HG03280 (cell line): ENCODE data around the gene CCDC106.

ENCODE experiments used
- ATAC-seq: cut with Tn5 transposase; IDR thresholded peaks from one replicate; pipeline ENCODE4 v1.9.1; 2021; ENCODE audit warnings: mild to moderate bottlenecking, moderate library complexity; ENCODE audit not compliant: unreplicated experiment

CCDC106 gene

DNA sequence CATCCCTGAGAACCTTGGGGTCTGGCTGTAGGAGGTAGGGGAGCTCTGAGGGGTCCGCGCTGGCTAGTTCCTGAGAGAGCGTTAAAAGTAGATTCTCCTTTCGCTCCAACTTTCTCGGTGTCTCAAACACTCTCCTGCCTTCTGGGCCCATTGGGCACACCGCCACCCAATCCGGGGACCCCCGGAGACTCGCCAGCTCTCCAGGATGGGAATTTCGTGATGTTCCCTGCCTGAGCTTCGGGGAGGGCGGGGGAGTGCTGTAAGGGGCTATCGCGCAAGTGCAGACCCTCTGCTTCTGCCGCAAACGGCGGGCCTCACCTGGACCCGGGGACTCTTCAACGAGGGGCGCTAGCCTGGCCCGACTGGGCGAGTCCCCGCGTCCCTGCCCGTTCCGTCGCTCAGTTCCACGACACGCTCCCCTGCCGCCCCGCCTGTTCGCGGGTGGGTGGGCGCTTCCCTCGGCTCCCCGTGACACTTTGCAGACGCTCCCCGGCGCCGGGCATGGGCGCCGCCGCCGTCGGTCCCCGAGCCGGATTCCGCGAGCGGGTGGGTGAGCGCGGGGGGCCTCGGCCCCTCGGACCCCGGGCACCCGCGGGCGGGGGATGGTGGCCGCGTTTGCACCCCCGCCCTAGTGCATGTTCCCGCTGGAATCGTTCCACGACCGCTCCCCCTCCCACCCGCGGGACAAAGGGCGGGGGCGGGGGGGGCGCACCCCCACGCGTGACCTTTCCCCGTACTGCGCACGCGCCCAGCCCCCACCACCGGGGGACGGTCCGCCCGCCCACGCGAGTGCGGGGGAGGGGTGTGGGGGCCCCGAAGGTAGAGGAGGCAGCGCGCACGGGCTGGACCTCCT lies at the start of gene CCDC106:
Gene CCDC106 (plus strand): TSS at position 481 of the 853 bp plus-strand sequence. CDS start 835 bp downstream, outside the sequence.
- peak; percentile 34 for ATAC-seq

DNA sequence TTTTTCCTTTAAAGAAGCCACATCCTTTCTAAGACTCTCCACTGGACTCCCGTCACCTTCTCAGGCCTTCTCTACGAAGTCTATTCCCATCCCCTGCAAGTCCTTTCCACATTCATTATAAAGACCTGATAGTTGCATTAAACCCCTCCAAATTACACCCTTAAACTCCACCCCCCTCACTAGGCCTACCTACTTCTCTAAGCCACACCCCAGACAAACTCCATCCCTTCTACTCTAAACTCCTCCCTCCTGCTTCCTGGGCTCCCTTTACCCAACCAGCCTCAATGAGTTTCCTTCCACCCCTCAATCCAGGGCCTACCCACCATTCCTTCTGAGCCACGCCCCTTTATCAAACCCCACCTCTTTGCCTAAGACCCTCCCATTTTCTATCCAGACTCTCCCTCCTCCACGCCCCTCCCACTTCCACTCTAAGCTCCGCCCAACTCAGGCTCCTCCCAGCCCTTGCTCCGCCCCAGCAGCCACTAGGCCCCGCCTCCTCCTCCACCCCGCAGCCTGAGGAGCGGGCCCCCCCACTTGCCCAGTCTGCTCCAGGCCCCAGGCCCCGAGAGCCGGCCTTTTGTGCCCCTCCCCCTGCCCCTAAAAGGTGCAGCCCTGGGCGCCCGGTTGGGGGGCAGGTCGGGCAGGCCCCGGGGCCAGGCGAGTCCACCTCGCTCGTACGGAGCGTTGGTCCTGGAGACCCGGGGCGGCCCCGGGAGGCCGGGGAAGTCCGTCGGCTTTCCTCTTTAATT lies 49.1 kb upstream of the CCDC106 start:
- peak; percentile 56 for ATAC-seq

- peak; percentile 52 for ATAC-seq
Measured at GRCh38 chr19:55599468-55599841, 48.6 kb upstream of the CCDC106 start, which contains the start of gene FIZ1. Gene FIZ1 (minus strand): TSS chr19:55599517. CDS start chr19:55597865, 1,652 bp downstream.

DNA sequence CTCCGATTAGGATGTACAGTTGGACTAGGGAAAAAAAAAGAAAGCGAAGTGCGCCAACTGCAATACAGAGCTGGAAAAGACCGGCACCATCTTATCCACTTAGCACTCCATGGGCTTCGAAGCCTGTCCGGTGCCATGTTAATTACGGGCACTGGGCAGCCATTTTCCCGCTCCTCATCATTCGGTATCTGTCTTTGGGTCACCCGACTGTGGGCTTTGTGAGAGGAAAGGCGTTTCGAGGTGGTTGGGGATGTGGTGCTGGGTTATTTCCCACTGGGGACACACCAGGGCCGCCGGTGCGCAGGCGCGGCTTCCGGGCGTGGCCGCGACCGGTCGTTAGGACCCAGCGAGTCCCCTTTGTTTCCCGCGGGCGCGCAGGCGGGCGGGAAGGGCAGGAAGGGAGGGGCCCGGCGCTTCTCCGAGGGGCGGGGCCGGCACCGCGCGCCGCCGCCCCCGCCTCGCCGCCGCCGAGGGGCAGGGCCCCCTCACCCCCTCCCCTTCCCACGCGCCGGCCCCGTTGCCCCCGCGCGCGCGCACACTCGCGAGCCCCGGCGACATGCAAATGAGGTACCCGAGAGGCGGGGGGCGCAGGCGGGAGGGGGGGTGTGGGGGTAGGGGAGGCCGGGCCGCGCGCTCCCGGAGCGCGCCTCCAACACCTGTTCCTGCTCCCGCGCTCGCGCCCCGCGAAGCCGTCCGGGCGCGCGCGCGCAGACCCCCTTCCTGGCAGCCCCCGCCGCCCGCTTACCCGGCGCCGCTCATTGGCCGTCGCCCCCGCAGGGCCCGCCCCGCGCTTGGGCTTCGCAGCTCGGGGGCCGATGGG lies 48.0 kb upstream of the CCDC106 start, which contains the start of gene ZNF524:
Gene ZNF524 (plus strand): TSS at position 447 of the 820 bp plus-strand sequence. CDS start 1,825 bp downstream, outside the sequence.
- peak; percentile 45 for ATAC-seq

- no peak for ATAC-seq
Measured at GRCh38 chr19:55600662-55601028, 47.4 kb upstream of the CCDC106 start.

- no peak for ATAC-seq
Measured at GRCh38 chr19:55601084-55601483, 46.9 kb upstream of the CCDC106 start.

GRCh38 chr19:55602104-55603001 lies 45.7 kb upstream of the CCDC106 start:
- ATAC-seq = no peak

GRCh38 chr19:55603115-55603514 lies 44.9 kb upstream of the CCDC106 start:
- ATAC-seq = no peak

- no peak for ATAC-seq
Measured at GRCh38 chr19:55603581-55604292, 44.3 kb upstream of the CCDC106 start.

DNA sequence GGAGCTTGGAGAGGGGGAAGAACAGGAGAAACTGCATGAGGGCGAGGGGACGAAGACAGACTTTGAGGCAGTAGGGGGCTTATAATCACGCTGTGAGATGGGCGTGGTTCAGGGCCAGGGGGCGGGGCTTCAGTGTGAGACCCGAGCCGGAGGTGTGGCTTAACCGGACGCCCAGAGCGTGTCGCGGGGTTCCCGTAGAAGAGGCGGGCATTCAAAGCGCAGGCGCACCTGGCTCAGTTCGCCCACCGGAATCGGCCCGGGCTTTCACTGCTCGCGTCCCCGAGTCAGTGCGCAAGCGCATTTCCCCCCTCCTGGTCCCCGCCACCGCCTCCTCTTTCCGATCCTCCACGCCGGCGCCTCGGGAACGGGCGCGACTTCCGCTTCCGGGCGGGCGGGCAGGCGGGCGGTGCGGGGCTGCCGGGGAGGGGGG lies 42.8 kb upstream of the CCDC106 start:
- ATAC-seq = peak; percentile 79

DNA sequence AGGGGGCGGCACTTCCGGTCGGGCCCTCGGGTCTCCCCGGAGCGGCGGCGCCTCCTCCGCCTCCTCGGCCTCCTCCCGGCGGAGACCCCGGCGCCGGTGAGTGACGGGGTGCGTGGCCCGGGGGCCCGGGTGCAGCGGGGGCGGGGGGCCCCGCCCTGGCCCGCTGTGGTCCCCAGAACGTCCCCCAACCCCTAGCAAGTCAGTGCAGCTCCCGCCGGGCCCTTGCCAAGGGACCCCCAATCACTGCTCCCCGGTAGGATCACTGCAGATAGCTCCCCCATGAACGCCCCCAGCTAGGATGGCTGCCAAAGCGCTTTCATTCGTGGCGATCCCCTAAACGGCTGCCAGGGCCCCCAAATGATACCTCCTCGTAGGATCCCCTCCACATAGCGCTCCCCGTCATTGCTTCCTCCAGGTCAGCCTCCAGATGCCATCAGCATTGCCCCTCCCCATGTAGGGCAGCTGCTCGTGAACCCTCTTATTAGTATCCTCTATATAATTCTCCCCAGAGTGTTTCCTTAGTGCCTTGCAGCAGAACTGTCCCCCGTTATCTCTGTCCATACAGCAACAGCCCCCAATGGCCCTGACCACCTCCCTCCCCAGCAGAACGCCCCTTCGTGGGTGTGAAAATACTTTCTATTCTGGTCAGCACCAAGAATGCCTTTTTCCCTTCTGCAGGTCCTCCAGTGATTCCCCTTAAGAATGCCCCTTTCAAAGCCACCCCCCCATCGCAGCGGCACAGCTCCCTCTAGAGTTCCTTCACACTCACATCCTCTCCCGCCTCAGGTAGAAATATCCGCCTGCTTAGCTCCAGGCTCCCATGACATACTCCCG lies 42.2 kb upstream of the CCDC106 start, which contains the start of gene ZNF865:
Gene ZNF865 (plus strand): TSS at position 11 of the 834 bp plus-strand sequence. CDS start 7,972 bp downstream, outside the sequence.
- ATAC-seq = peak; percentile 27

DNA sequence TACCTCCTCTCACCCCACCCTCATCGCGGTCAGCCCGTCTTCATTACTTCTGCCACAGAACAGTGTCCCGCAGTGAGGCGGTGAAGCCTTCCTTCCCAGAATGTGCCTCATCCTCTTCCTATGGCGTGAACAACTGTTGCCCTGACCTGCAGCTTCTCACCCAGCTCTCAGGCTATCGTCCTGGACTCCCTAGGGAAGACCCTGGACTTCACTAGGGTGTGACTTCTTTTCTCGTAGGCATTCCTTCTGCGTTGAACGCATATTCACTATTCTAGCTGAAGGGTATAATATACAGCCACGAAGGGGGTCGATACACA lies 41.6 kb upstream of the CCDC106 start:
- ATAC-seq = no peak

GRCh38 chr19:55606817-55607216 lies 41.2 kb upstream of the CCDC106 start:
- ATAC-seq = no peak

GRCh38 chr19:55609326-55609725 lies 38.7 kb upstream of the CCDC106 start:
- no peak for ATAC-seq

- ATAC-seq = no peak
Measured at GRCh38 chr19:55611300-55611982, 36.6 kb upstream of the CCDC106 start.

DNA sequence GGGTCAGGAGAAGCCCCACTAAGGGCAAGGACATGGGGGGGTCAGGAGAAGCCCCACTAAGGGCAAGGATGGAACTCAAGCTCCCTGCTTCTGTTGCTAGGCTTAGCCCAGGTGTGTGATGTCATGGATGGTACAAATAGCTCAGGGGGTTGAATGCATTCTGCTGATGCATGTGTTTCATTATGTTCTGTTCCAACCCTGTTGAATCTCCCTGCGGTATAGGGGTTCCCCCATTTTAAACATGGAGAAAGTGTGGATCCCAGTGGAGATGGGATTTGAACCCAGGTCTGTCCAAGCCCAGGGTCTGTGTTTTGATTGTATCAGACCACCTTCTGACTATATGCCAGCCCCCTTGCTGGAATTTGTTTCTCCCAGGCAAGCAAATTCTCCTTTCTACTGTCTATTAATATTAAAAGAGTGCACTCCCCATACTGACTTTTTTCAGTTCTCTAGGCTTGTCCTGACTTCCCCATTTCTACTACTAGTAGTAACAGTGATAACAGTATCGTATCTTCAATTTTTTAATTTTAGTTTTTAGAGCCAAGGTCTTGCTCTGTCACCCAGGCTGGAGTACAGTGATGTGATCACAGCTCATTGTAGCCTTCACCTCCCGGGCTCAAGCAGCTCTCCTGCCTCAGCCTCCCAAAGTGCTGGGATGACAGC lies 35.9 kb upstream of the CCDC106 start:
- no peak for ATAC-seq

GRCh38 chr19:55613396-55613795 lies 34.6 kb upstream of the CCDC106 start:
- ATAC-seq = no peak
